ENCODE data around the gene PROC. TPM values are rescaled to one million over a fixed set of nuclear protein-coding genes. Genes with fewer than 3 reads are reported as not detected.

PROC gene
- total RNA-seq, 4 donors from 2014 or later, result not detected

DNA sequence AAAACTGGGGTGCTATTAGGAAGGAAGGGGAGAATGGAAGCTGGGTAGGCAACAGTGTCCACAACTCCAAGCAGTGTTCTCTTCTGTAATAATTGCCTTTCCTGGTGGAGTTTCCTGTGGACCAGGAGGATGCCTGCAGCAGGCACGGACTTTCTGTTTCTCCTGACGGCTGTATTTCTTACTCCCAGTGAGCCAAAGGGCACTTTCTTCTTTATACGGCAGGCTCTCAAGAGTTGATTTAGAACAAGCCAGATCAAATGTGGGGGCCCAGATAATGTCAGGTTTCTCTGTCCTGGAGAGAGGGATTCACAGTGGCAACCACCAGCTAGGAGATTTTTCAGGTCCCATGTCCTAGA lies 13.0 kb upstream of the PROC start:
- TF ChIP-seq, protein P1, sequence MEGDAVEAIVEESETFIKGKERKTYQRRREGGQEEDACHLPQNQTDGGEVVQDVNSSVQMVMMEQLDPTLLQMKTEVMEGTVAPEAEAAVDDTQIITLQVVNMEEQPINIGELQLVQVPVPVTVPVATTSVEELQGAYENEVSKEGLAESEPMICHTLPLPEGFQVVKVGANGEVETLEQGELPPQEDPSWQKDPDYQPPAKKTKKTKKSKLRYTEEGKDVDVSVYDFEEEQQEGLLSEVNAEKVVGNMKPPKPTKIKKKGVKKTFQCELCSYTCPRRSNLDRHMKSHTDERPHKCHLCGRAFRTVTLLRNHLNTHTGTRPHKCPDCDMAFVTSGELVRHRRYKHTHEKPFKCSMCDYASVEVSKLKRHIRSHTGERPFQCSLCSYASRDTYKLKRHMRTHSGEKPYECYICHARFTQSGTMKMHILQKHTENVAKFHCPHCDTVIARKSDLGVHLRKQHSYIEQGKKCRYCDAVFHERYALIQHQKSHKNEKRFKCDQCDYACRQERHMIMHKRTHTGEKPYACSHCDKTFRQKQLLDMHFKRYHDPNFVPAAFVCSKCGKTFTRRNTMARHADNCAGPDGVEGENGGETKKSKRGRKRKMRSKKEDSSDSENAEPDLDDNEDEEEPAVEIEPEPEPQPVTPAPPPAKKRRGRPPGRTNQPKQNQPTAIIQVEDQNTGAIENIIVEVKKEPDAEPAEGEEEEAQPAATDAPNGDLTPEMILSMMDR (IDR thresholded peaks at IDR 0.05; ENCODE audit: low read depth), result no peak

DNA sequence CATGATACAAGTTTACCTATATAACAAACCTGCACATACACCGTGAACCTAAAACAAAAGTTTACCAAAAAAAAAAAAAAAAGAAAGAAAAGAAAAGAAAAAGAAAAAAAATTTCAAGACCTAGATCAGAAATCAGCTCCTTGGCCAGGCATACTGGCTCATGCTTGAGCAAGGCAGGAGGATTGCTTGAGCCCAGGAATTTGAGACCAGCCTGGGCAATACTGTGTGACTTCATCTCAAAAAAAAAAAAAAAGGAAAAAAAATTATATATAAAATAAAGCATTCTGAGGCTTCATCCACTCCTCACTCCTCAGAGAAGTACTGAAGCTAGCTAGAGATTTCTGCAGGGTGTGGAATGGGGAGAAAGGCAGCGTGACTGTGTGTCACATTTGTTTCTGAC lies 11.8 kb upstream of the PROC start:
- TF ChIP-seq, protein P1 (IDR thresholded peaks at IDR 0.05; ENCODE audit: low read depth), result no peak

DNA sequence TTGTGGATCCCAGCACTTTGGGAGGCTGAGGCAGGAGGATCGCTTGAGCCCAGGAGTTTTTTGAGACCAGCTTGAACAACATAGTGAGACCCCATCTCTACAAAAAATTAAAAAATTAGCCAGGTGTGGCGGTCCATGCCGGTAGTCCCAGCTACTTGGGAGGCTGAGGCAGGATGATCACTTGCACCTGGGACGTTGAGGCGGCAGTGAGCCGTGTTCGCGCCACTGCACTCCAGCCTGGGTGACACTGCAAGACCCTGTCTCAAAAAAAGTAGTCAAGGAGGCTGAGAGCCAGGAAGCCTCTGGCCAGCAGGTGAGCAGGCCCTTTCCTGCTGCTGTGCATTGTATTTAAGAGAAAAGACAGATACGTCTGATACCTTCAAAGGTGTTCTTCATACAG lies 11.1 kb upstream of the PROC start:
- TF ChIP-seq, protein P1 (IDR thresholded peaks at IDR 0.05; ENCODE audit: low read depth), result no peak

DNA sequence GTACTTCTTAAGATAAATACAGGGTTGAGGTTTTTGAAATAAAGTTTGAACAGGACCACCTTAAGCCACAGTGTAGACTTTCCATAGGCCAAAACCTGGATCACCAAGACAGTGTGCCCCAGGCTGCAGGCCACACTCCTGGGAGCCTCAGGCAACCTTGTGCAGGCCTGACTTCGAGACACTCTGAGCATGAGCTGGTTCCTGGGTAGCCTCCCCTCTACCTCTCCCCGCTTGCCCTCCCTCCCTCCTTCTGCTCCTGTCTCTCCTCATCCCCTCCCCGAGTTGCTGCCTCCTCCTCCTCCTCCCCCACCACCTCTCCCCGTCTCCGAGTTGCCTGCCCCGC lies 10.6 kb upstream of the PROC start:
- TF ChIP-seq, protein P1 (IDR thresholded peaks at IDR 0.05; ENCODE audit: low read depth), result no peak

DNA sequence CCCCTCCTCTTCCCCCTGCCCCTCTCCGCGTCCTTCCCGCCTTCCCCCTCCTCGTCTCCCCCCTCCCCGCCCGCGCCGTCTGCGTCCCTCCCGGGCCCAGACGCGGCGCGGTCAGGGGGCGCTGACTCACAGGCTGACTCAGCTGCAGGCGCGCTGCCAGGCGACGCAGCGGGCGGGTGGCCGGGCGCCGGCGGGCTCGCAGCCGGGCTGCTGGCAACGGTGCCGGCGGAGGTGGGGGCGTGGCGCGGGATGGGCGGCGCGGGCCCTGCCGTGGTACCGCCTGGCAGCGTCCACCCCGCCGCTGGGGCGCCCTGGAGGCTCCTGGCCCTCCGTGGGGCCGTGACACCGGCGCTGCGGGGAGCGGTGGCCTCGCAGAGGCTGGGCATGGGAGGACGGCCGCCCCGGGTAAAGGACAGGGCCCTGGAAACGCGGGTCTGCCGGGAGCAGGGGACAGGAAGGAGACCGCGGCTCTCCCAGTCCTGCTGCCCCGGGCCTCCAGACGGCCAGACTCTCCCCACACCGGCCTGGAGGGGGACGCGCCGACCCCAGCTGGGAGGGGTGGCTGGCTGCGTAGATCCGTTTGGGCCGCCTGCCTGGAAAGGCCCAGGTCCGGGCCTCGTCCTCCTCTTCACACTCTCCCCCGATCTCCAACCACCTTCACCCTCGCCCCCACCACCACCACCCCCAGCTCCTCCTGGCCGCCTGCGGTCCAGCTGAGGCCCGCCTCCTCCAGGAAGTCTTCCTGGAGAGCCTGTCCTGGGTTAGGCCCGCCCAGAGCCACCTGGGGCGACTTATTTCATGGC lies 10.0 kb upstream of the PROC start:
- TF ChIP-seq, protein P1 (IDR thresholded peaks at IDR 0.05; ENCODE audit: low read depth), result no peak

DNA sequence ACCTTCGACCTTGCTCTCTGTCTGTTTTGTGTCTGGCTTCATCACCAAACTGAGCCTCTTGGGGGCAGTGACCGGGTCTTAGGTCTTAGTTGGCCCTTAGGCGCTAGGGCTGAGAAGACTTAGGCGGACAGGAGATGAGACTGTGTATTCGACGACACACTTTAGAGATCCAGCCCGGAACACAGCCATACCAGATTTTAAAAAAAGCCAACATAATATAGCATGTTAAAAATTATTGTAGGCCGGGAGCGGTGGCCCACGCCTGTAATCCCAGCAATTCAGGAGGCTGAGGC lies 9.5 kb upstream of the PROC start:
- TF ChIP-seq, protein P1 (IDR thresholded peaks at IDR 0.05; ENCODE audit: low read depth), result no peak

DNA sequence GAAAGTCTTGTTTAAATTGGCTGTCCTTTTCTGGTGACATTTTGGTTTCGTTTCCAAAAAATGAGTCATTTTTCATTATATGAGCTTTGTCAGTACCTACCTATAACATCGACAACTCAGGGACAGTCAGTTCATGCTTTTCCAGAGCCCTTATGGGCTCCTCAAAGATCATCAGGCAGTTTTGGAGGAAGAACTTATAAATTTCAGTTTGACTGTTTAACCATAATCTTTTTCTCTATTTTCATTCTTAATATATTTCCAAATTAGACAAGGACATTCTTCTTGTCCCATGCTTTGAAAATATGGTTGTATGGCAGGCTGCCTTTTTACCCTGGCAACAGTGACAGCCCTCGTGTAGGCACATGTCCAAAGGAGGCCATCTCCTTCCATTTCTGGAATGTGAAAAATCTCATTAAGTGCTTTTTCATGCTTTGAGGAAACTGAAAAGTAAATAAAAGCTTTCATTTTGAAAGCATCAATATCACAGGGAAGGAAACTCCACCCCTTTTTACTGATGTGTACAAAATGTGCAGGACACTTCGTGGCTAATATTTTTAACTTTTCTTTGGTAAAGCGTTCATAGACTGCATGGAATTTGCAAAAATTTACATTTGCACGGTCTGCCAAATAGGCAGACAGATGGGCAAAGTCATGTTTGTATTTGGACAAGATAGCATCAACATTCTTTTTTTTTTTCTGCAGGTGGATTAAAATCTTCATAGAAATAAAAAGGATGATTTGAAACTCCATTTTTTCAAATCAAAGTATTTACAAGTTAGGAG lies 7.2 kb upstream of the PROC start:
- TF ChIP-seq, protein P1 (IDR thresholded peaks at IDR 0.05; ENCODE audit: low read depth), result no peak
